ENCODE results near the gene ULK3. TPM values are rescaled to one million over a fixed set of nuclear protein-coding genes. Genes with fewer than 3 reads are reported as not detected.
A peak's percentile ranks its signal among the peaks of the same experiment; 100 is the strongest.
"Not testable (repeated sequence)": the region's sequence is repeated elsewhere in the genome, so short reads cannot be mapped to it uniquely, and the experiment has no call there.

The ULK3 gene
- total RNA-seq, 1 donor, result 17.3 TPM

- no peak overlapping the region for H3K4me3 ChIP-seq (ENCODE audit: low read depth, low read length)
- TF ChIP-seq CTCF (IDR thresholded peaks at IDR 0.05; ENCODE audit: insufficient read depth, low read depth, low read length), result no peak
- DNase-seq (ENCODE audit: low read depth), result no peak
Measured at GRCh38 chr15:74888716-74889115, 45.8 kb upstream of the ULK3 start.

DNA sequence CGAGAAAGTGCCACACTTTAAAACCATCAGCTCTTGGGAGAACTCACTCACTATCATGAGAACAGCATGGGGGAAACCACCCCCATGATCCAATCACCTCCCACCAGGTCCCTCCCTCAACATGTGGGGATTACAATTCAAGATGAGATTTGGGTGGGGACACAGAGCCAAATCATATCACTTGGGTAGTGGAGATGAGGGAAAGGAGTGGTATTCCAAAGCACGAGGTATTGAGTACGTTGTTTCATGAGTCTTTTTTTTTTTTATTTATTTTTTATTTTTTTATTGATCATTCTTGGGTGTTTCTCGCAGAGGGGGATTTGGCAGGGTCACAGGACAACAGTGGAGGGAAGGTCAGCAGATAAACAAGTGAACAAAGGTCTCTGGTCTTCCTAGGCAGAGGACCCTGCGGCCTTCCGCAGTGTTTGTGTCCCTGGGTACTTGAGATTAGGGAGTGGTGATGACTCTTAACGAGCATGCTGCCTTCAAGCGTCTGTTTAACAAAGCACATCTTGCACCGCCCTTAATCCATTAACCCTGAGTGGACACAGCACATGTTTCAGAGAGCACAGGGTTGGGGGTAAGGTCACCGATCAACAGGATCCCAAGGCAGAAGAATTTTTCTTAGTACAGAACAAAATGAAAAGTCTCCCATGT, 44.7 kb upstream of the ULK3 start:
- not testable (repeated sequence) for H3K4me3 ChIP-seq (ENCODE audit: low read depth, low read length); DNase-seq (ENCODE audit: low read depth)

DNA sequence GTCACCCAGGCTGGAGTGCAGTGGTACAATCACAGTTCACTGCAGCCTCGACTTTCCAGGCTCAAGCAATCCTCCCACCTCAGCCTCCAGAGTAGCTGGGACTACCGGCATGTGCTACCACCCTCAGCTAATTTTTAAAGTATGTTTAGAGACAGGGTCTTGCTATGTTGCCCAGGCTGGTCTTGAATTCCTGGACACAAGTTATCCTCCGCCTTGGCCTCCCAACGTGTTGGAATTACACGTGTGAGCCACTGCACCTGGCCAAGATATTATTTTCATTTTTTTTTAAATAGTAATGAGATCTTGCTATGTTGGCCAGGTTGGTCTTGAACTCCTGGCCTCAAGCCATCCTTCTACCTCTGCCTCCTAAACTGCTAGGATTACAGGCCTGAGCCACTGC, 42.5 kb upstream of the ULK3 start:
- no peak for DNase-seq (ENCODE audit: low read depth)
- H3K4me3 ChIP-seq (ENCODE audit: low read depth, low read length), result no peak overlapping the region
- no peak for TF ChIP-seq CTCF (IDR thresholded peaks at IDR 0.05; ENCODE audit: insufficient read depth, low read depth, low read length)

- no peak for DNase-seq (ENCODE audit: low read depth)
- TF ChIP-seq CTCF (IDR thresholded peaks at IDR 0.05; ENCODE audit: insufficient read depth, low read depth, low read length), result no peak
- no peak overlapping the region for H3K4me3 ChIP-seq (ENCODE audit: low read depth, low read length)
Measured at GRCh38 chr15:74884428-74885223, 41.7 kb upstream of the ULK3 start.

DNA sequence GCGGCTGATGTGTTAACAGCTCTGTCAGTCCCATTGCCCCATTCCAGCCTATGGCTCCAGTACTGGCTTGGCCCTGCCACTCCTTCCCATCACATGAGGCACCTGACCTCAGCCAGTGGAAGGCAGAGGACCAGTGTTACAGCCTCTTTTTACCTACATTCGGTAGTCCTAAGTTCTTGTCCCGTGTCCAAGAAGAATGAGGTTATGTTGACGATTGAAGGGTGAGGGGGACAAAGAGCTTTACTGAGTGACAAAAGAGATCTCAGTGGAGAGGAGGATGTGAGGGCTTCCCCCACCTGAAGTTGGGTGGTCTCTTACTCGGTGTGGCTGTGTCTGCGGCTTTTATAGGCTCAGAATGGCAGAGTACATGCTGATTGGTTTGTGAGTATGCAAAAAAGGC, 39.6 kb upstream of the ULK3 start:
- no peak for TF ChIP-seq CTCF (IDR thresholded peaks at IDR 0.05; ENCODE audit: insufficient read depth, low read depth, low read length)
- no peak overlapping the region for H3K4me3 ChIP-seq (ENCODE audit: low read depth, low read length)
- no peak for DNase-seq (ENCODE audit: low read depth)

DNA sequence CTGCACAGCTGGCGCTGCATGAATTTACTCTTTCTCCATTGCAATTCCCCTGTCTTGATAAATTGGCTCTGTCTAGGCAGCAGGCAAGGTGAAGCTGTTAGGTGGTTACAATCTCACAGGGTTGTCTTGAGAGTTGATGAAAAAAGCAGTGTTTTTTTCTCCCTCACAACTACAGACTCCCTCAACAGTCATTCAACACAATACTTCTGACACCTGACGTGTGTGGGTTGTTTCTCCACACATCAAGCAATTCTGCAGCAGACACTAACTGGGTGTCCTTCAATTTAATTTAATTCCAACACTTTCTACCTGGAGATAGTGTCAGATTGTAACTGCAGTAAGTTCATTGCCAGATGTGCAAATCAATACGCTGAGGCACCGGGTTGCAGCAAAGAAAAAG, 35.3 kb upstream of the ULK3 start:
- no peak overlapping the region for H3K4me3 ChIP-seq (ENCODE audit: low read depth, low read length)
- DNase-seq (ENCODE audit: low read depth), result no peak
- no peak for TF ChIP-seq CTCF (IDR thresholded peaks at IDR 0.05; ENCODE audit: insufficient read depth, low read depth, low read length)

GRCh38 chr15:74873756-74874424, 30.9 kb upstream of the ULK3 start:
- H3K4me3 ChIP-seq (ENCODE audit: low read depth, low read length), result peak overlapping the region; percentile 79
- no peak for DNase-seq (ENCODE audit: low read depth)
- no peak for TF ChIP-seq CTCF (IDR thresholded peaks at IDR 0.05; ENCODE audit: insufficient read depth, low read depth, low read length)
